TTC549 (cell line): ENCODE data around the gene MTCL1.

Experiments used
- FAIRE-seq: peaks from 2 replicates; lab custom pipeline; 2012; peaks lifted over from hg19 to GRCh38; lab: Jason Lieb, UNC

Gene MTCL1

GRCh38 chr18:8705238-8705960 is at the start of gene MTCL1:
MTCL1 (plus strand) TSS chr18:8705556; CDS start chr18:8705661, 105 bp downstream.
- no peak for FAIRE-seq

GRCh38 chr18:8656232-8656631 is 49.1 kb upstream of the MTCL1 start:
- FAIRE-seq = no peak

- FAIRE-seq = no peak
These were observed 48.1 kb upstream of the MTCL1 start for GRCh38 chr18:8657050-8657820.

GRCh38 chr18:8657873-8658470 is 47.4 kb upstream of the MTCL1 start:
- FAIRE-seq = no peak

- no peak for FAIRE-seq
These were observed 46.4 kb upstream of the MTCL1 start for GRCh38 chr18:8658858-8659485.

- no peak for FAIRE-seq
These were observed 45.6 kb upstream of the MTCL1 start for GRCh38 chr18:8659609-8660242.

GRCh38 chr18:8660316-8660715 is 45.0 kb upstream of the MTCL1 start:
- no peak for FAIRE-seq

- FAIRE-seq = no peak
These were observed 43.4 kb upstream of the MTCL1 start for GRCh38 chr18:8661754-8662559.

- no peak for FAIRE-seq
These were observed 42.6 kb upstream of the MTCL1 start for GRCh38 chr18:8662560-8663255.

GRCh38 chr18:8667846-8668245 is 37.5 kb upstream of the MTCL1 start:
- no peak for FAIRE-seq

GRCh38 chr18:8668381-8668780 is 37.0 kb upstream of the MTCL1 start:
- no peak for FAIRE-seq

- no peak for FAIRE-seq
These were observed 35.8 kb upstream of the MTCL1 start for GRCh38 chr18:8669571-8669970.

GRCh38 chr18:8673256-8674209 is 31.8 kb upstream of the MTCL1 start:
- FAIRE-seq = no peak

GRCh38 chr18:8675057-8675456 is 30.3 kb upstream of the MTCL1 start:
- FAIRE-seq = no peak

- FAIRE-seq = no peak
These were observed 24.2 kb upstream of the MTCL1 start for GRCh38 chr18:8681196-8681595.

- FAIRE-seq = no peak
These were observed 20.8 kb upstream of the MTCL1 start for GRCh38 chr18:8684577-8684976.

- FAIRE-seq = no peak
These were observed 20.0 kb upstream of the MTCL1 start for GRCh38 chr18:8685141-8685913.

GRCh38 chr18:8685914-8686216 is 19.5 kb upstream of the MTCL1 start:
- no peak for FAIRE-seq

GRCh38 chr18:8686611-8687010 is 18.7 kb upstream of the MTCL1 start:
- FAIRE-seq = no peak
